Right kidney (tissue), 1 donor: ENCODE measurements around the gene SPTB.

Experiments
- DNase-seq: peaks from one replicate; pipeline ENCODE4 v3.0.0-alpha.2; 2016

Gene SPTB

GRCh38 chr14:64764641-64765520 lies 114.8 kb downstream of the SPTB start:
- peak; percentile 90 for DNase-seq

- DNase-seq: peak; percentile 47
Observed at GRCh38 chr14:64763801-64764621, 115.7 kb downstream of the SPTB start.

- no peak for DNase-seq
Observed at GRCh38 chr14:64763085-64763782, 116.5 kb downstream of the SPTB start.

GRCh38 chr14:64762044-64763034 lies 117.4 kb downstream of the SPTB start:
- DNase-seq: peak; percentile 86

GRCh38 chr14:64761441-64762043 lies 118.2 kb downstream of the SPTB start:
- no peak for DNase-seq

GRCh38 chr14:64760916-64761315 lies 118.8 kb downstream of the SPTB start:
- DNase-seq: no peak

- no peak for DNase-seq
Observed at GRCh38 chr14:64760146-64760755, 119.5 kb downstream of the SPTB start.

GRCh38 chr14:64759555-64759938 lies 120.2 kb downstream of the SPTB start:
- no peak for DNase-seq

- DNase-seq: no peak
Observed at GRCh38 chr14:64758691-64759554, 120.8 kb downstream of the SPTB start.

GRCh38 chr14:64758025-64758521 lies 121.6 kb downstream of the SPTB start:
- peak; percentile 42 for DNase-seq

- DNase-seq: no peak
Observed at GRCh38 chr14:64757601-64758000, 122.1 kb downstream of the SPTB start.

GRCh38 chr14:64756712-64757111 lies 123.0 kb downstream of the SPTB start:
- DNase-seq: no peak

- DNase-seq: no peak
Observed at GRCh38 chr14:64755781-64756221, 123.9 kb downstream of the SPTB start.

GRCh38 chr14:64754685-64755084 lies 125.0 kb downstream of the SPTB start:
- DNase-seq: no peak

- no peak for DNase-seq
Observed at GRCh38 chr14:64753999-64754398, 125.7 kb downstream of the SPTB start.

GRCh38 chr14:64753374-64753773 lies 126.3 kb downstream of the SPTB start:
- DNase-seq: no peak

GRCh38 chr14:64752909-64753308 lies 126.8 kb downstream of the SPTB start:
- DNase-seq: no peak

GRCh38 chr14:64748995-64749714 lies 130.6 kb downstream of the SPTB start:
- DNase-seq: no peak

- DNase-seq: no peak
Observed at GRCh38 chr14:64748521-64748920, 131.2 kb downstream of the SPTB start.
